Activated B cell treated with CpG ODN at 0.5 μM for 24 hours (primary cell): Measurements from ENCODE around the gene M1AP. TPM values are rescaled to one million over a fixed set of nuclear protein-coding genes. Genes with fewer than 3 reads are reported as not detected.
A peak's percentile ranks its signal among the peaks of the same experiment; 100 is the strongest.

Source experiments
- ATAC-seq: fragments of 200-7000 bp; cut with Tn5 transposase; one replicate; pipeline ENCODE4 v1.10.0; 2021; ENCODE audit warnings: low read depth, mild to moderate bottlenecking, moderate library complexity
- CTCF ChIA-PET: fragments of 350-600 bp; sonication (Branson Sonifier 250); formaldehyde crosslinking; loops from one replicate; lab custom pipeline; 2021; ENCODE audit warnings: antibody characterized with exemption; lab: Charles Lee
- POLR2A ChIA-PET: fragments of 350-600 bp; sonication (Branson Sonifier 250); formaldehyde crosslinking; loops from one replicate; lab custom pipeline; 2021; ENCODE audit warnings: antibody characterized with exemption; lab: Charles Lee
- DNase-seq: peaks from one replicate; pipeline ENCODE4 v3.0.0; 2022
- H3K27ac Mint-ChIP-seq: one replicate; pipeline ENCODE4 v1.8.0; 2020; ENCODE audit warnings: mixed read lengths
- H3K27me3 Mint-ChIP-seq: one replicate; pipeline ENCODE4 v1.8.0; 2021; ENCODE audit warnings: mixed read lengths
- H3K36me3 Mint-ChIP-seq: one replicate; pipeline ENCODE4 v1.8.0; 2021; ENCODE audit warnings: low read depth, mixed read lengths
- H3K4me1 Mint-ChIP-seq: one replicate; pipeline ENCODE4 v1.8.0; 2021; ENCODE audit warnings: mixed read lengths
- H3K4me3 Mint-ChIP-seq: one replicate; pipeline ENCODE4 v1.8.0; 2020; ENCODE audit warnings: mild to moderate bottlenecking, mixed read lengths
- H3K9me3 Mint-ChIP-seq: one replicate; pipeline ENCODE4 v1.8.0; 2020; ENCODE audit warnings: mixed read lengths
- CTCF ChIP-seq: fragments of 200-600 bp; IDR thresholded peaks from one replicate; pipeline ENCODE4 v1.8.0; 2022; ENCODE audit warnings: antibody characterized with exemption, mild to moderate bottlenecking
- intact Hi-C: fragments of 100-400 bp; cut with micrococcal nuclease; formaldehyde crosslinking; loops from one replicate; pipeline ENCODE4 v1.15.1; 2024
- total RNA-seq: library from RNA; stranded (reverse); gene quantifications from 2 replicates; pipeline ENCODE4 v1.2.3, GENCODE V29; 2022

The M1AP gene
- total RNA-seq, 1 donor from 2014 or later = not detected

GRCh38 chr2:74573747-74574562 lies 74.2 kb downstream of the M1AP start:
- Mint-ChIP-seq H3K27me3 (no peaks in the 10 kb centered on the region), H3K4me3 (peak overlapping the region; percentile 53), H3K27ac (peak overlapping the region; percentile 89), H3K36me3 (no peaks in the 10 kb centered on the region), H3K4me1 (peaks cover 39% of the 10 kb centered on the region), H3K9me3 (no peaks in the 10 kb centered on the region)
- TF ChIP-seq CTCF = no peak
- ChIA-PET CTCF (interaction anchor here (0.7 to 2.4 kb wide), 4 partner anchors 11 to 324 kb away, joined by 3 to 11 read pairs (median 4); partner anchors contain the start of genes CCDC142 and TTC31), POLR2A (interaction anchor here (0.7 to 2.5 kb wide), 7 partner anchors 14 to 153 kb away, joined by 3 to 6 read pairs (median 5); partner anchors contain the start of genes C2orf81, HTRA2 and WBP1)
- intact Hi-C loops = loop anchor here (1.0 to 5.0 kb wide), 2 partner anchors 13 to 92 kb away; partner anchors contain the start of genes CCDC142 and TTC31
- ATAC-seq (peak; percentile 67), DNase-seq (no peak)

GRCh38 chr2:74572178-74572925 lies 75.8 kb downstream of the M1AP start:
- no peak for DNase-seq
- H3K4me3 Mint-ChIP-seq = no peak overlapping the region
- no peak for ATAC-seq
- no peaks in the 10 kb centered on the region for H3K36me3 Mint-ChIP-seq
- ChIA-PET POLR2A (interaction anchor here (1.2 to 3.2 kb wide), 5 partner anchors 33 to 132 kb away, joined by 5 to 20 read pairs (median 9); partner anchors contain the start of genes AUP1, HTRA2 and WBP1), CTCF (interaction anchor here (3.1 kb wide), 1 partner anchor 15 kb away, joined by 16 read pairs; no protein-coding TSS in a partner anchor)
- H3K9me3 Mint-ChIP-seq = no peaks in the 10 kb centered on the region
- H3K4me1 Mint-ChIP-seq = peaks cover 34% of the 10 kb centered on the region
- H3K27me3 Mint-ChIP-seq = no peaks in the 10 kb centered on the region
- H3K27ac Mint-ChIP-seq = no peak overlapping the region
- intact Hi-C loops = loop anchor here (5.0 kb wide), 1 partner anchor 90 kb away; the partner anchor contains the start of genes CCDC142 and TTC31
- no peak for TF ChIP-seq CTCF

- ChIA-PET POLR2A (interaction anchor here (1.0 to 3.2 kb wide), 8 partner anchors 16 to 131 kb away, joined by 3 to 20 read pairs (median 6); partner anchors contain the start of genes AUP1, CCDC142, HTRA2 and LOXL3), CTCF (interaction anchor here (0.6 to 3.1 kb wide), 6 partner anchors 14 to 236 kb away, joined by 3 to 16 read pairs (median 4); partner anchors contain the start of genes CCDC142 and TTC31)
- H3K27me3 Mint-ChIP-seq = no peaks in the 10 kb centered on the region
- no peak overlapping the region for H3K27ac Mint-ChIP-seq
- no peak for TF ChIP-seq CTCF
- no peaks in the 10 kb centered on the region for H3K36me3 Mint-ChIP-seq
- no peaks in the 10 kb centered on the region for H3K9me3 Mint-ChIP-seq
- intact Hi-C loops = loop anchor here (1.0 to 5.0 kb wide), 3 partner anchors 16 to 89 kb away; partner anchors contain the start of genes CCDC142 and TTC31
- peaks cover 24% of the 10 kb centered on the region for H3K4me1 Mint-ChIP-seq
- DNase-seq (no peak), ATAC-seq (peak; percentile 86)
- H3K4me3 Mint-ChIP-seq = no peak overlapping the region
These were observed 77.1 kb downstream of the M1AP start for GRCh38 chr2:74571058-74571457.

GRCh38 chr2:74569686-74570085 lies 78.4 kb downstream of the M1AP start:
- Mint-ChIP-seq H3K27ac (peak overlapping the region; percentile 32), H3K36me3 (no peaks in the 10 kb centered on the region), H3K4me3 (no peak overlapping the region), H3K9me3 (no peaks in the 10 kb centered on the region), H3K4me1 (peaks cover 20% of the 10 kb centered on the region), H3K27me3 (no peaks in the 10 kb centered on the region)
- intact Hi-C loops = loop anchor here (2.0 to 5.0 kb wide), 2 partner anchors 17 to 87 kb away; partner anchors contain the start of genes CCDC142 and TTC31
- ATAC-seq (no peak), DNase-seq (no peak)
- CTCF ChIA-PET = interaction anchor here (1.9 to 3.1 kb wide), 2 partner anchors 18 to 87 kb away, joined by 4 to 16 read pairs; partner anchors contain the start of genes CCDC142 and TTC31
- POLR2A ChIA-PET = interaction anchor here (0.7 to 3.2 kb wide), 2 partner anchors 41 to 141 kb away, joined by 4 to 11 read pairs; partner anchors contain the start of genes AUP1 and HTRA2
- TF ChIP-seq CTCF = no peak
